ENCODE results near the gene EFCAB10.
A peak's percentile ranks its signal among the peaks of the same experiment; 100 is the strongest.
"Not testable (repeated sequence)": the region's sequence is repeated elsewhere in the genome, so short reads cannot be mapped to it uniquely, and the experiment has no call there.

EFCAB10 gene

DNA sequence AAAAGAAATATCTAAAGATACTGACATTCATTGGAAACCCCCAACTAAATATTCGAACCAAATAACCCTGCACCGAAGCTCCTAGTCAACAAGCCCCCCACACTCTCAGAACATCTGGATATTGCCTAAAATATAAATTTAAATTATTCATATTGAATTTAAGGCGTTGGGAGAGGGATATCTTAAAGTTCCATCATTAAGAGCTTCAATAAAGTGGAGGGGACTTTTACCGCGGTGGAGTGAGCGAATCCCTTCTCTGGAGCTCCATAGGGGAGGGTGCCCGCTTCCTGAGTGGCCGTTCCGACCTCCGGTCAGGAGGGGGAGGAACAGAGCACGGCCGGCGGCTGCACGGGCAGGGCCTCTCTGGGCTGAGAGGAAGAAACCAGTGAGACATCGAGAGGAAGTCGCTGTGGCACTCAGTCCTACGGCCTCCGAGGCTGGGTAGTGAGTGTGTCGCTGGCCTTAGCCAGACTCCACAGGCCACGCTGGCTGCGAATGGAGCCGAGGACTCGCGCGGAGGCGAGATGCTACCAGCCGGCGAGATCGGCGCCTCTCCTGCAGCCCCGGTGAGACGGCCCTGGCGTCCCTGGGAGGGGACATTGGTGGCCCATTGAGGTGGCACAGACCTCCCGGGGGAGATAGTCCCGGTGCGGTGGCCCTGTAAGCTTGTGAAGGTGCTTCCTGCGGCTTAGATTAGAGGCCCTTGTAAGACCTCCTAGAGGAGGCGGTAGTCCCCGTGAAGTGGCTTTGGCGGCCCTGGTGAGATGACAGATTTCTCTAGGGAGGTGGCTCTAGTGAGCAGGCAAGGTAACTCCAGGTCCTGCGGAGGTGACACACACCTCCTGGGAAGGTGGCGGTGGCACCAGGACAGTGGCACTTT lies 49.3 kb downstream of the EFCAB10 start, which contains the start of gene RINT1:
Gene RINT1 (plus strand): TSS at position 410 of the 880 bp plus-strand sequence. CDS start 115 bp downstream, at position 525.
- peak; percentile 91 for DNase-seq (ENCODE audit: low read depth)
- TF ChIP-seq, protein P1, sequence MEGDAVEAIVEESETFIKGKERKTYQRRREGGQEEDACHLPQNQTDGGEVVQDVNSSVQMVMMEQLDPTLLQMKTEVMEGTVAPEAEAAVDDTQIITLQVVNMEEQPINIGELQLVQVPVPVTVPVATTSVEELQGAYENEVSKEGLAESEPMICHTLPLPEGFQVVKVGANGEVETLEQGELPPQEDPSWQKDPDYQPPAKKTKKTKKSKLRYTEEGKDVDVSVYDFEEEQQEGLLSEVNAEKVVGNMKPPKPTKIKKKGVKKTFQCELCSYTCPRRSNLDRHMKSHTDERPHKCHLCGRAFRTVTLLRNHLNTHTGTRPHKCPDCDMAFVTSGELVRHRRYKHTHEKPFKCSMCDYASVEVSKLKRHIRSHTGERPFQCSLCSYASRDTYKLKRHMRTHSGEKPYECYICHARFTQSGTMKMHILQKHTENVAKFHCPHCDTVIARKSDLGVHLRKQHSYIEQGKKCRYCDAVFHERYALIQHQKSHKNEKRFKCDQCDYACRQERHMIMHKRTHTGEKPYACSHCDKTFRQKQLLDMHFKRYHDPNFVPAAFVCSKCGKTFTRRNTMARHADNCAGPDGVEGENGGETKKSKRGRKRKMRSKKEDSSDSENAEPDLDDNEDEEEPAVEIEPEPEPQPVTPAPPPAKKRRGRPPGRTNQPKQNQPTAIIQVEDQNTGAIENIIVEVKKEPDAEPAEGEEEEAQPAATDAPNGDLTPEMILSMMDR (conservative IDR thresholded peaks at IDR 0.05; ENCODE audit: low read length) = peak; percentile 79
- H3K4me3 ChIP-seq (ENCODE audit: low read length) = peak within 1 kb of the TSS; percentile 97

- DNase-seq (ENCODE audit: low read depth) = no peak
- H3K4me3 ChIP-seq (ENCODE audit: low read length) = no peak overlapping the region
- TF ChIP-seq, protein P1 (conservative IDR thresholded peaks at IDR 0.05; ENCODE audit: low read length) = no peak
Observed at GRCh38 chr7:105530546-105530945, 50.7 kb downstream of the EFCAB10 start.

DNA sequence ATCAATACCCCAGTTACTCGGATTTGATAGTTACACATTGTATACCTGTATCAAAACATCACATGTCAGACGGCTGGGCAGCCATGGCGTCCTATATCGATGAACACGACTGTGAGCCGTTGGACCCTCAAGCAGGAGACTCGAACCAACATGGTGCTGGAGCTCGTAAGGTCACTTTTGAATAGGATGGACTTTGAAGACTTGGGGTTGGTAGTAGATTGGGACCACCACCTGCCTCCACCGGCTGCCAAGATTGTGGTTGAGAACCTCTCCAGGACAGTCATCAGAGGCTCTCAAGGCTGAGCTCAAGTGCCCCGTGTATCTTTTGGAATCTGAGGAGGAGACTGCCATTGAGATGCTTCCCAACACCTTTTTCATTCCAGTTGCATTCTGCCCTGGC lies 51.2 kb downstream of the EFCAB10 start:
- H3K4me3 ChIP-seq (ENCODE audit: low read length) = no peak overlapping the region
- TF ChIP-seq, protein P1 (conservative IDR thresholded peaks at IDR 0.05; ENCODE audit: low read length) = no peak
- DNase-seq (ENCODE audit: low read depth) = no peak

DNA sequence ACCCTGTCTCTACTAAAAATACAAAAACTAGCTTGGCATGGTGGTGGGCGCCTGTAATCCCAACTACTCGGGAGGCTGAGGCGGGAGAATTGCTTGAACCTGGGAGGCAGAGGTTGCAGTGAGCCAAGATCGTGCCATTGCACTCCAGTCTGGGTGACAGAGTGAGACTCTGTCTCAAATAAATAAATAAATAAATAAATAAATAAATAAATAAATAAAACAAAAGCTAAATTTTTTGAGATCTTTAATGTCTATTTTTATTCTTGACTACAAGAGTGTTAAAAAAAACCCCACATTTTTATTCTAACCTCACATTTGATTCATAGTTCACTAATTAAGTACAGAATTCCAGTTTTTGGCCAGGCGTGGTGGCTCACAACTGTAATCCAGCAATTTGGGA lies 53.6 kb downstream of the EFCAB10 start:
- not testable (repeated sequence) for H3K4me3 ChIP-seq (ENCODE audit: low read length); DNase-seq (ENCODE audit: low read depth)

- DNase-seq (ENCODE audit: low read depth) = no peak
- TF ChIP-seq, protein P1 (conservative IDR thresholded peaks at IDR 0.05; ENCODE audit: low read length) = no peak
- H3K4me3 ChIP-seq (ENCODE audit: low read length) = no peak overlapping the region
Observed at GRCh38 chr7:105524840-105525239, 56.5 kb downstream of the EFCAB10 start.

DNA sequence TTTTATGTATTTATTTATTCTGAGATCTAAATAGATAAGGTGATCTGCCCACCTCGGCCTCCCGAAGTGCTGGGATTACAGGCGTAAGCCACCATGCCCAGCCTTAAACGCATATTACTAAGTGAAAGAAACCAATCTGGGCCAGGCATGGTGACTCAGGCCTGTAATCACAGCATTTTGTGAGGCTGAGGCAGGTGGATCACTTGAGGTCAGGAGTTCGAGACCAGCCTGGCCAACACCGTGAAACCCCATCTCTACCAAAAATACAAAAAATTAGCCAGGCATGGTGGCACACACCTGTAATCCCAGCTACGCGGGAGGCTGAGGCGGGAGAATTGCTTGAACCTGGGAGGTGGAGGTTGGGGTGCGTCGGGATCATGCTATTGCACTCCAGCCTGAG lies 56.9 kb downstream of the EFCAB10 start:
- not testable (repeated sequence) for H3K4me3 ChIP-seq (ENCODE audit: low read length); DNase-seq (ENCODE audit: low read depth)

DNA sequence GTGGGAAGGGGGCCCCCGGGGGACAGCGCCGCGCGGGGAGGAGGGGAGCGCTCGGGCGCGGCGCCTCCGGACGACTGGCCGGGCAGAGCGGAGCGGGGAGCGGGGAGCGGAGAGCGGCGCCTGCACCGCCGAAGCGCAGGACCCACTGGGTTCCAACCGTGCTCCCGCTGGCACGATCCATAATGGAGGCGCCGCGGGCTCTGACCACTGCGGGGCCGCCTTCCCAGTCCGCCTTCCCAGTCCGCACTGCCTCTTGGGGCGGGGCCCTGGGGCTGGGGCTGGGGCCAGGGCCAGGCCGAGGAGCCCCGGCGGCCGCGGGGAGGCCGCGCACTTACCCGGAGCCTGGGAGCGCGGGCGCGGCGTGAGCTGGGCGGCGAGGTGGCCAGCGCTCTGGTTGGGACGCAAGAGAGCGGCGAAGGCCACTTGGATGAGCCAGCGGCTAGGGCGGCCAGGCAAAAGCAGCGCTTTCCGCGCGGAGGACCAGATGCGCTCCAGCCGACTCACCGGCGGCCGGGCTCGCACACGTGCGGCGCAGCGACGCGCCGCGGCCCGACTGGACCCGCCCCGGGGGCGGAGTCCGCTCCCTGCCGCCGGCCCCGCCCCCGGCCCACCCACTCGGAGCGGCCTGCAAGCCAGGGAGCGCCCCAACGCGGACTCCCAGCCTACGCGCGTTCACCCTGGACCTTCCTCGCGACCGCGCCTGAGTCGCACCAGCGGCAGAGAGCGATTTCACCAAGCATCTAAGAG lies 59.4 kb downstream of the EFCAB10 start, which contains the start of gene PUS7:
Gene PUS7 (minus strand): TSS at position 555 of the 747 bp plus-strand sequence. CDS start 13,759 bp downstream, outside the sequence.
- DNase-seq (ENCODE audit: low read depth) = peak; percentile 87
- peak within 1 kb of the TSS; percentile 86 for H3K4me3 ChIP-seq (ENCODE audit: low read length)
- TF ChIP-seq, protein P1 (conservative IDR thresholded peaks at IDR 0.05; ENCODE audit: low read length) = no peak

All from AG10803 (cell line).